ENCODE data around the gene SMIM33. TPM values are rescaled to one million over a fixed set of nuclear protein-coding genes. Genes with fewer than 3 reads are reported as not detected.

The SMIM33 gene
- total and polyA plus RNA-seq, 2 of the 13 experiments (the other 11 are each of a cell fraction or from before 2014, with no cell fraction given) = not detected

DNA sequence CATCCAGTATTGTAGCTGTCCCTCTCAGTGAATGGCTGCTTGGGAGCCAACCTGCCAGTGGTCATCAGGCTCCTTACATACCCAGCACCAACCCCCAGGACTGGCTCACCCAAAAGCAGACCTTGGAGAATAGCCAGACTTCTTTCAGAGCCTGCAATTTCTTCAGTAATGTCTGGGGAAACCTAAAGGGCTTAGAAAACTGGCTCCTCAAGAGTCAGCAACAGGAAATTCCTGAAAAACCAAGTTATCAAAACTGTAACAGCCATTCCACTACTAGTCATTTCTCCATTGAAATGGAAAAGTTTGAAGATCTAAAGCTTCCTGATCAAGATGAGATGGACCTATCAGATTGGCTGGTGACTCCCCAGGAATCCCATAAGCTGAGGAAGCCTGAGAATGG, 24.0 kb downstream of the SMIM33 start (continued):
- TF ChIP-seq, protein P1, sequence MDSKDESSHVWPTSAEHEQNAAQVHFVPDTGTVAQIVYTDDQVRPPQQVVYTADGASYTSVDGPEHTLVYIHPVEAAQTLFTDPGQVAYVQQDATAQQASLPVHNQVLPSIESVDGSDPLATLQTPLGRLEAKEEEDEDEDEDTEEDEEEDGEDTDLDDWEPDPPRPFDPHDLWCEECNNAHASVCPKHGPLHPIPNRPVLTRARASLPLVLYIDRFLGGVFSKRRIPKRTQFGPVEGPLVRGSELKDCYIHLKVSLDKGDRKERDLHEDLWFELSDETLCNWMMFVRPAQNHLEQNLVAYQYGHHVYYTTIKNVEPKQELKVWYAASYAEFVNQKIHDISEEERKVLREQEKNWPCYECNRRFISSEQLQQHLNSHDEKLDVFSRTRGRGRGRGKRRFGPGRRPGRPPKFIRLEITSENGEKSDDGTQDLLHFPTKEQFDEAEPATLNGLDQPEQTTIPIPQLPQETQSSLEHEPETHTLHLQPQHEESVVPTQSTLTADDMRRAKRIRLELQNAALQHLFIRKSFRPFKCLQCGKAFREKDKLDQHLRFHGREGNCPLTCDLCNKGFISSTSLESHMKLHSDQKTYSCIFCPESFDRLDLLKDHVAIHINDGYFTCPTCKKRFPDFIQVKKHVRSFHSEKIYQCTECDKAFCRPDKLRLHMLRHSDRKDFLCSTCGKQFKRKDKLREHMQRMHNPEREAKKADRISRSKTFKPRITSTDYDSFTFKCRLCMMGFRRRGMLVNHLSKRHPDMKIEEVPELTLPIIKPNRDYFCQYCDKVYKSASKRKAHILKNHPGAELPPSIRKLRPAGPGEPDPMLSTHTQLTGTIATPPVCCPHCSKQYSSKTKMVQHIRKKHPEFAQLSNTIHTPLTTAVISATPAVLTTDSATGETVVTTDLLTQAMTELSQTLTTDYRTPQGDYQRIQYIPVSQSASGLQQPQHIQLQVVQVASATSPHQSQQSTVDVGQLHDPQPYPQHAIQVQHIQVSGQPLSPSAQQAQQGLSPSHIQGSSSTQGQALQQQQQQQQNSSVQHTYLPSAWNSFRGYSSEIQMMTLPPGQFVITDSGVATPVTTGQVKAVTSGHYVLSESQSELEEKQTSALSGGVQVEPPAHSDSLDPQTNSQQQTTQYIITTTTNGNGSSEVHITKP (CRISPR knock-in tag; IDR thresholded peaks at IDR 0.05; ENCODE audit: low read depth) = no peak
- TF ChIP-seq ZNF143 (CRISPR knock-in tag; IDR thresholded peaks at IDR 0.05) = no peak

DNA sequence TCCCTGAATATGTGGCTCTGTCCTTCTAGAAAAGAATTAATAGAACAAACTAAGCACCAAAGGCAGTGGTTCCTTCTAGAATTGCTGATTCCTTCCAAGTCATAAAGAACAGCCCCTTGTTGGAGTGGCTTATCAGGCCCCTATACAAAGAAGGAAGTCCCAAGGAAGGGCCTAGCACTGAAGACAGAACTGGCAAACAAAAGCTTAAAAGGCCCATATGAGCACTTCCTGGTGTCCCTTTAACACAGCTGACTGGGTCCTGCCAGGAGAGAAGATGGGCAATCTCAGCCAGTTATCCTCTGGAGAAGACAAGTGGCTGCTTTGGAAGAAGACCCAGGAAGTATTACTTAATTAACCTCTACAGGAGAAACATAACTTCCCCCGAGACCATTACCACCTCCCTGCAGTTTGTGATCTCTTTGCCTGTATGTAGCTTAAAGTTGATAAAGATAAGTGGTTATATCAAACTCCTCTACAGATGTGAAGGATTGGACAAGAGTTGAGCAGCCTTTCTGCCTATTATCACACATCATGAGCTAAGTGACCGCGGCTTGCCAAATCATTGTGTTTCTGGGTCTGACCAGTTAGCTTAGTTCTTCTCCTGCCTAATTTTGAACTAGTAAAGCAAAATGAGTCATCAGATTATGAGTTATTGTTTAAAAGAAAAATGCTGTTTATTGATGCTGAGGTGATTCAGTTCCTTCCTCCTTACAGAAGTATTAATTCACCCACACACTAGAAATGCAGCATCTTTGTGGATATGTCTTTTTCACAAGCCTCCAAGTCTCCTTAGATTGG, 25.0 kb downstream of the SMIM33 start:
- Histone ChIP-seq H3K79me2 (ENCODE audit: insufficient read depth, low read length) (no peaks in the 10 kb centered on the region), H3K9ac (ENCODE audit: insufficient read depth, low read depth, low read length) (no peak overlapping the region), H4K20me1 (ENCODE audit: insufficient read depth, low read length) (no peaks in the 10 kb centered on the region), H3K4me3 (replicated peaks in 1 of 3; ENCODE audit: insufficient read depth in 1 of 3, low read depth in 2 of 3, low read length in 3 of 3) (no peak overlapping the region), H3K27ac (ENCODE audit: extremely low read length, insufficient read depth, low read length) (no peak overlapping the region), H3K4me1 (ENCODE audit: insufficient read depth, low read length) (0 out of 2 replicates have a peak, but pooled peaks cover 10% of the 10 kb centered on the region), H3K4me2 (ENCODE audit: low read depth, low read length) (no peak overlapping the region), H3K27me3 (ENCODE audit: control insufficient read depth in 1 of 2, insufficient read depth in 2 of 2, low read length in 2 of 2) (no peaks in the 10 kb centered on the region), H2AFZ (ENCODE audit: low read length) (no peak overlapping the region), H3K36me3 (replicated peaks in 1 of 2; ENCODE audit: control insufficient read depth in 1 of 2, insufficient read depth in 2 of 2, low read length in 2 of 2) (no peaks in the 10 kb centered on the region), H3K9me3 (ENCODE audit: low read length) (no peaks in the 10 kb centered on the region)
- intact Hi-C loops (cut with micrococcal nuclease; ENCODE audit: unreplicated experiment) (no loop called here), in situ Hi-C loops (cut with HindIII; ENCODE audit: extremely low pct_ligation_motif_present, low pct_unique_long_range_greater_than_20kb) (no loop called here)
- ChIA-PET CTCF (ENCODE audit: low intra/inter-chr PET ratio, low total read pairs) (no interaction called here), POLR2A (interaction anchor here (1.0 to 1.7 kb wide), 3 partner anchors 8 to 56 kb away, joined by 3 to 11 read pairs (median 3); partner anchors contain the start of gene DNAJC18)
- no peak for TF ChIP-seq ZNF879 (CRISPR knock-in tag; IDR thresholded peaks at IDR 0.05)
- TF ChIP-seq ZIK1 (CRISPR knock-in tag; IDR thresholded peaks at IDR 0.05; ENCODE audit: borderline replicate concordance, low read depth) = no peak
- no peak for TF ChIP-seq ZSCAN31 (CRISPR knock-in tag; IDR thresholded peaks at IDR 0.05; ENCODE audit: low read depth)
- no peak for TF ChIP-seq MAFF (IDR thresholded peaks at IDR 0.05; ENCODE audit: low read depth, low read length)
- TF ChIP-seq, protein P2, sequence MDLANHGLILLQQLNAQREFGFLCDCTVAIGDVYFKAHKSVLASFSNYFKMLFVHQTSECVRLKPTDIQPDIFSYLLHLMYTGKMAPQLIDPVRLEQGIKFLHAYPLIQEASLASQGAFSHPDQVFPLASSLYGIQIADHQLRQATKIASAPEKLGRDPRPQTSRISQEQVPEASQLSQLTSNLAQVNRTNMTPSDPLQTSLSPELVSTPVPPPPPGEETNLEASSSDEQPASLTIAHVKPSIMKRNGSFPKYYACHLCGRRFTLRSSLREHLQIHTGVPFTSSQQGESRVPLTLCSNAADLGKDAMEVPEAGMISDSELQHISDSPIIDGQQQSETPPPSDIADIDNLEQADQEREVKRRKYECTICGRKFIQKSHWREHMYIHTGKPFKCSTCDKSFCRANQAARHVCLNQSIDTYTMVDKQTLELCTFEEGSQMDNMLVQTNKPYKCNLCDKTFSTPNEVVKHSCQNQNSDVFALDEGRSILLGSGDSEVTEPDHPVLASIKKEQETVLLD (CRISPR knock-in tag; IDR thresholded peaks at IDR 0.05; ENCODE audit: low read depth) = no peak
- TF ChIP-seq SRSF1 (optimal IDR thresholded peaks at IDR 0.05; ENCODE audit: low read depth, low read length) = no peak
- TF ChIP-seq POLR2AphosphoS5 (IDR thresholded peaks at IDR 0.05; ENCODE audit: low read depth, low read length) = no peak
- TF ChIP-seq, protein P3, sequence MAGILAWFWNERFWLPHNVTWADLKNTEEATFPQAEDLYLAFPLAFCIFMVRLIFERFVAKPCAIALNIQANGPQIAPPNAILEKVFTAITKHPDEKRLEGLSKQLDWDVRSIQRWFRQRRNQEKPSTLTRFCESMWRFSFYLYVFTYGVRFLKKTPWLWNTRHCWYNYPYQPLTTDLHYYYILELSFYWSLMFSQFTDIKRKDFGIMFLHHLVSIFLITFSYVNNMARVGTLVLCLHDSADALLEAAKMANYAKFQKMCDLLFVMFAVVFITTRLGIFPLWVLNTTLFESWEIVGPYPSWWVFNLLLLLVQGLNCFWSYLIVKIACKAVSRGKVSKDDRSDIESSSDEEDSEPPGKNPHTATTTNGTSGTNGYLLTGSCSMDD (CRISPR knock-in tag; IDR thresholded peaks at IDR 0.05) = no peak
- TF ChIP-seq, protein P4, sequence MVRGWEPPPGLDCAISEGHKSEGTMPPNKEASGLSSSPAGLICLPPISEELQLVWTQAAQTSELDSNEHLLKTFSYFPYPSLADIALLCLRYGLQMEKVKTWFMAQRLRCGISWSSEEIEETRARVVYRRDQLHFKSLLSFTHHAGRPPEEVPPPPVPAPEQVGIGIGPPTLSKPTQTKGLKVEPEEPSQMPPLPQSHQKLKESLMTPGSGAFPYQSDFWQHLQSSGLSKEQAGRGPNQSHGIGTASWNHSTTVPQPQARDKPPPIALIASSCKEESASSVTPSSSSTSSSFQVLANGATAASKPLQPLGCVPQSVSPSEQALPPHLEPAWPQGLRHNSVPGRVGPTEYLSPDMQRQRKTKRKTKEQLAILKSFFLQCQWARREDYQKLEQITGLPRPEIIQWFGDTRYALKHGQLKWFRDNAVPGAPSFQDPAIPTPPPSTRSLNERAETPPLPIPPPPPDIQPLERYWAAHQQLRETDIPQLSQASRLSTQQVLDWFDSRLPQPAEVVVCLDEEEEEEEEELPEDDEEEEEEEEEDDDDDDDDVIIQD (CRISPR knock-in tag; IDR thresholded peaks at IDR 0.05; ENCODE audit: low read depth) = no peak
- no peak for TF ChIP-seq CEBPG (CRISPR knock-in tag; IDR thresholded peaks at IDR 0.05)
- no peak for TF ChIP-seq STAG1 (CRISPR knock-in tag; IDR thresholded peaks at IDR 0.05)
- no peak for TF ChIP-seq RARA (CRISPR knock-in tag; IDR thresholded peaks at IDR 0.05)
- ATAC-seq = no peak
- no peak for DNase-seq (ENCODE audit: low spot score)
- BruUV-seq (replicated peaks) = no TSS peak
- 98% methylated on average over 3 of the region's 3 CpGs for WGBS (ENCODE audit: low lambda C conversion rate)
- no peak for FAIRE-seq

All from HepG2 (cell line).